Retina (tissue), 1 donor: Measurements from ENCODE around the gene KY.

Experiments
- DNase-seq: peaks from one replicate; pipeline ENCODE4 v3.0.0-alpha.2; 2016

KY gene

GRCh38 chr3:134618478-134619300 is 32.1 kb downstream of the KY start:
- DNase-seq, result peak; percentile 13

DNA sequence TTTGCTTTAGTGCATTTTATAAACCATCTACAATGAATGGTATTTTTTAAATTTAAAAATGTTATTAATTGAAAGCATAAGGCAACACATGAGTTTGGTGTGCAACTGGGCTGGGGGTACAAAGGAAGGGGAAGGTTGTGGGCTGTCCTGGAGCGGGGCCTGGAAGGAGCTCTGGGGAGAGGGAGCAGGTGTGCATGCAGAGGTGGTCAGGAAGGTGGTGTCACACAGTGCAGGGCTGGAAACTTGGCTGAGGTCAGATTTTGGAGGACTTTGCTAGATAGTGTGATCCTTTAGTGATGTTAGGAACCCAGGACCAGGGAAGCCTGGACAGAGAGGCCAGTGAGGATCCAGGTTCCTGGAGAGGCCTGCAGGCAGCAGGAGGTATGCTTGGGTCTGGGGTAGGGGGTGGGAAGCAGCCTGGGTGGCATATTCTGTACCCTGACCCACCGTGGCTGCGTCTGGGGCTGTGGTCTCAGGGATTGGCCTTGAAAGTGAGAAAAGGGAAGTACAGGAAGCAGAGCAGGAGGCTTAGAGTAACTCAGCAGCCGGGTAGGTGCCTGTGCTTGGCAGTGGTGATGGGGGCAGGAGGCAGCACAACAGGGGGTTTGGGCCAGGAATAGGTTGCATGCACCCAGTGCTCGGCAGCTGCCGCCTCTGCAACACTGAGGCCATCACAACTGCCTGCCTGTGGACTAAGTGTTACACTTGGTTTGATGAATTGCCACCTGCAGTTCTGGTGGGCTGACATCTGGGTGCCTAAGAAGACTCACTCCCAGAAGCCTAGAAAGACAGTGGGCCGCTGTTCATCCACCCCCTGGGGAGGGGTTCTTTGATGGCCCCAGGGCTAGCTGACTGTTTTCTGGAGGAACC is 33.0 kb downstream of the KY start:
- no peak for DNase-seq

GRCh38 chr3:134615743-134616142 is 35.1 kb downstream of the KY start:
- peak; percentile 8 for DNase-seq

- no peak for DNase-seq
These were observed 35.9 kb downstream of the KY start for GRCh38 chr3:134614955-134615354.

- DNase-seq, result no peak
These were observed 37.8 kb downstream of the KY start for GRCh38 chr3:134613006-134613520.

DNA sequence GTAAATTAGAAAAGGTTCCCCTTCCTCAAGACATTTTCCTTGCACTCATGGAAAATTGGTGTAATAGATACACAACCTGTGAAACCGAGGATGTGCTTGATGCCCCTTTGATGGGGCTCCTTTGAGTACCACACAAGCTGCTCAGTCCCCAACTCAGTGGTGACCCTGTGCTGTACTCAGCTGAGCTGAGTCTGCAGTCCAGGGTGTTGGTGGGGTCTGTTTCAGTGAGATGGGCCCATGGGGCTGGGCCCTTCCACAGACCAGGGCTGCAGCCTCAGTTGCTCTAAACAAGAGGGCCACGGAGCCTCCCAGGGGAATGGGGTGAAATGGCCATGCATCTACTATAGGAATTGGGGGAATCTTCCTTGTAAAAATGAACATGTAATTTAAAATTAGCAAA is 39.3 kb downstream of the KY start:
- peak; percentile 4 for DNase-seq

GRCh38 chr3:134610432-134611385 is 40.1 kb downstream of the KY start:
- DNase-seq, result peak; percentile 29

GRCh38 chr3:134609821-134610431 is 40.9 kb downstream of the KY start:
- DNase-seq, result peak; percentile 23

DNA sequence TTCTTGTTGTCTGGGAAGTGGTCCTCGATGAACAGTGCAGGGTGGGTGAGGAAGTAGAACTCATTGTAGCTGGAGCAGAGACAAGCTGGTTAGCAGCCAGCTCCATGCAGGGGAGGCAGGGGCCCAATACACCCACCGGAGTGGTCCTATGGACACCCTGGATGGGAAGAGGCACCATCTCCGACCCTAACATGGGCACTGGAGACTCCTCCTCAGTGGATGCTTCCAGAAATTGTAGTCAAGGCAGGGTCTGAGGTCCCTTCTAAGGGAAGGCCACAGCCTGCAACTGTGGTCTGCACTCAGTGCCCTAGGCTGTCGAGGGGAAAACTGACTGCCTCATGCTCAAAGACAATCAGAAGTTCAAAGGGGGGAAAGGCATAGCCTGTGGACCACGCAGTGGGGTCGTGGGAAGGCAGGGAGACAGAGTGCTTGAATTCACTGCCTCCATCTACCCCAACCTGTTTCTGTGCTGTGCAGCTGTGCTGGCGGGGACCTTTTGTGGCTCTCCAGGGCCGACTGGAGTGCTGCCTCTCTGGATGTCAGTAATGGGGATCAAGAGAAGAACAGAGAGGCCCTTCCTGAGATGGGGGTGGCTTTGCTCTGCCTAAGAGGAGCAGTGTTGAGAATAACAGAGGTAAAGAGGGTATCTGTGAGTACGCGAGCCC is 41.9 kb downstream of the KY start:
- DNase-seq, result no peak

GRCh38 chr3:134608023-134608770 is 42.6 kb downstream of the KY start:
- DNase-seq, result peak; percentile 8

DNA sequence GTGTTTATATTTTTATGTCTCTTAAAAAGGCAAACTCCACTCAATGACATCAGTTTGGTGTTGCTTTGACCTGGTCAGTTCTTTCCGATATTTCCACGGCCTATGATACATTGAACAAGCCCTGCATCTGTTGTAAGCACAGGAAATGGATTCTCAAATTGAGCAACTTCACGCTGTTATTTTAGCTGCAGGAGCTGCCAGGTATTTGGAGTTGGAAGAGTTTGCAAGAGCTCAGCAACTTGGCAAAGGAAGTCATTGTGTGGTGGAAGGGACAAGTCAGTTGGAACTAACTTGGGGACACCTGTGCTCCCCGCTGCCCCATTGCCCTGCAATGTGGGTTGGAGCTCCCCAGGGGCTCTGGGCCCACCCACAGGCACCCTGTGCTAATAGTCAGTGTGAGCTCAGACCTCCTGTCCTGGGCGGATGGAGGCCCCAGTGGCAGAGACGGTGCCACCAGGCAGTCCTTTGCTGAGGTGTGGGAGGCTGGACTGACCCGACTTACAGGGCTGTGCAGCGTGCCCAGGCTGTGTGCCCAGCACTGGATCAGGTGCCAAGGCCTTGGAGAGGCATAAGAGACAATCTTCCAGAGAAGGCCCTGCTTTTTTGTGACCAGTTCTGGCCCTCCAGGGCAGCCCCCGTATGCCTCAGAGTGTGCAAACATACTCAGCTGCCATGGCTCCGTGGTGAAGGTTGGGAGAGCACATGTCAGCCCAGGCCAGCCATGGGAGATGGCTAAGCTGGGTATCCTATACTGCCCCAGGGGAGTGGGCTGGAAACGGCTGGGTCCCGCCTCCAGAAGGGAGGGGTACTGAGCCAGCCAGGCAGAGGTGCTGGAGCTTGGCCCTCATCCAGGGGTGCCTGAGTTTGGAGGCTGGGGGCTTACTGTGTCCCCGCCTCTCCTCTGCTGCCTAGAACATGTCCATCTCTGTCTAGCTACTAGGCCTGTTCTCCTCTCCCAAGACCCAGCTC is 43.5 kb downstream of the KY start:
- DNase-seq, result no peak

DNA sequence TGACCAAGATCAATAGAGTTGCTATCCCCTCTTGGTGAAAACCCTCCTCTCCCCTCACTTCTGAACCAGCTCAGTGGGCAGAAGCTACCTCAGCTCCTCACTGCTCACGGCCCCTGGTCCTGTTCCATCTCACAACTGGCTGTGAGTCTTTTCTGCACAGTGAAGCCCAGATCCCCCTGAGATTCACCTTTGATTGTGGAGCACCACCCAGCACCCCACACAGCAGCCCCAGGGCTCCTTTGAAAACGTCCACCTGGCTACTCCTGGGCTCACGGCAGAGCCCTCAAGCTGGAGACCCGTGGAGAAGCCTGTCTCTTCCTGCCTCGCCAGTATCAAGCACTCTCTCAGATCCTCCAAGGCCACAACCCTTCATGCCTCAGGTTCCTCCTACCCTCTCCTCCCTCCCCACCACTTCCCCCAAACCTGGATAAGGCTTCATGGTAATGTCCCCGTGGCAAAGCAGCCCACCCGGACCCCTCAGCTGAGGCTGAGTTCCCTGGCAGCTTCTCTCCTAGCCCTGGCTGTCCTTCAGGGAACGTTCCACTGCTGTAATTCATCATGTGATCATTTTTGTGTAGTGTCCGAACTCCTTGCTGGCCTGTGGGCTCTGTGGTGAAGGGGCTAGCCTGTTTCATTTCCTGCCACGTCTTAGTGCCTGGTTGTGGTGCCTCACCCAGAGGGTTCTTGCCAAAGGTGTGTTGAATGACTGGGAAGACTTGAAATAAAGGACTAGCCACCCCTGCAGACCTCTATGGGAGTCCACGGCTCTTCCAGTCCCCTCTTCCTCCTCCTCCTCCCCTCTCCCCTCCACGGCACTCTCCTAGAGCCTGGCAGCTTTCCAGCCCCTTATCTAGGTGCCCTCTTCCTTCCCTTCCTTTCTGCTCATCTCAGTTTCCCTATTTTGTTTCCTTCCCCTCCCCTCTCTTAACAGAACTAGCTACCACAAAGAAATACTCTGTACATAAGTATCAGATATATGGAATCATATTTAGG is 44.5 kb downstream of the KY start:
- no peak for DNase-seq

GRCh38 chr3:134605556-134605955 is 45.3 kb downstream of the KY start:
- DNase-seq, result no peak

- no peak for DNase-seq
These were observed 46.9 kb downstream of the KY start for GRCh38 chr3:134603956-134604355.

- no peak for DNase-seq
These were observed 47.3 kb downstream of the KY start for GRCh38 chr3:134603480-134603879.

DNA sequence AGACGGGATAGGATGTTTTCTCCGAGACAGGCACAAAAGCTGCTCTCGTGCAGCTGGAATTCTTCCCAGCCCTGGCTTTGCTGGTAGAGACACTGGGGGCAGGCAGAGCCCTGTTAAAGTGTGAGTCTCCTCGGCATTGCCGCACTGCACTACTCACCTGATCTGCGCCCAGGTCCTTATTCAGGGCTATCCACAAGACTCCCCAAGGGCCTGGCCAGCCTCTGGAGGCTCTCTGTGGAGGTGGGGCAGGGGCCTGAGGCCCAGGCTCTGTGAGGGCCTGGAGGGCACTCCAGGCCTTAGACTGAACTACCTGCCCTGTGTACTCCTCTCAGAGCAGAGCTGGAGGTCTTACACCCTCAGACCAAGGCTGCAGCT is 48.4 kb downstream of the KY start:
- DNase-seq, result no peak

DNA sequence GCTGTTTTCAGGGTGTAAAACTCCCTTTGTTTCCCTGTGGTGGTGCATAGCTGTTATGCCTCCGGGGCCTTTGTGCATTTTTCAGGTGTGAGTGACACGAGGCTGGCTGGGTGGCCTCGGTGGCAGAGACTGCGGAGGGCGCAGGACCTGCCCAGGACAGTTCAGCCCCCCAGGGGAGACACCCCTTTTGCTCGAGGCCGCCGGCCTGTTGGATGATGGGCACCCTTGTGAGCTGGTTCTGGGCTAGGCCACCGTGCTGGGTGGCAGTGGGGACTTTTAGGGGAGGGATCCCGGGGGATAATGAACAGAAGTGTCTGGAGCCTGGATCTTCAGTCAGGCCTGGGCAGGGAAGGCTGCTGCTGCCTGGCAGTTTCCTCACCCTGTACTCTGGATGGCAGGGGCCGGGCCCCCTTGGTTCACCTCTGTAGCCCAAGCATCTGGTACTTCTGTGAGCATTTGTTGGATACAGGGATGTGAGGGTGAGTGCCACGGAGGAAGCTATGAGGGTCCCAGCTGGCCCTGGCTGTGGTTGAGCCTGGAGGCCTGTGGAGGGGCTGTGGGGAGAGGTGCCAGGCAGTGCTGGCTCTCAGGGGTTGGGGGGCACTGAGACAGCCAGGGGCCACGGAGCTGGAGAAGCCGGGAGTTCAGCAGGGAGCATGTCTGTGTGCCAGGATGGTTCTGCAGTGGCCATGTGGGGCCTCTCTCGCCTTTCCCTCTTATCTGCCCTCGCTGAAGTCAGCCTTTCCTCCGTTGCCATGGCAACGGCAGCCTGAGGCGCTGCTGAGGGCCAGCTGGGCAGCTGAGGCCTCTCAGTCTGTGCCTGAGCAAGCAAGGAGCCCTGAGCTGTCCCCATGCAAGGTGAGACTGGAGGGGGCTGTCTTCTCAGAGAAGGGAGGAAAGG is 49.0 kb downstream of the KY start:
- peak; percentile 92 for DNase-seq
